Inferior parietal cortex (tissue), 1 donor: ENCODE results near the gene CTRB2.
"Not testable (repeated sequence)": the region's sequence is repeated elsewhere in the genome, so short reads cannot be mapped to it uniquely, and the experiment has no call there.

Source experiments
- DNase-seq: peaks from one replicate; pipeline ENCODE4 v3.0.0-alpha.2; 2016; ENCODE audit errors: extremely low spot score

CTRB2 gene

DNA sequence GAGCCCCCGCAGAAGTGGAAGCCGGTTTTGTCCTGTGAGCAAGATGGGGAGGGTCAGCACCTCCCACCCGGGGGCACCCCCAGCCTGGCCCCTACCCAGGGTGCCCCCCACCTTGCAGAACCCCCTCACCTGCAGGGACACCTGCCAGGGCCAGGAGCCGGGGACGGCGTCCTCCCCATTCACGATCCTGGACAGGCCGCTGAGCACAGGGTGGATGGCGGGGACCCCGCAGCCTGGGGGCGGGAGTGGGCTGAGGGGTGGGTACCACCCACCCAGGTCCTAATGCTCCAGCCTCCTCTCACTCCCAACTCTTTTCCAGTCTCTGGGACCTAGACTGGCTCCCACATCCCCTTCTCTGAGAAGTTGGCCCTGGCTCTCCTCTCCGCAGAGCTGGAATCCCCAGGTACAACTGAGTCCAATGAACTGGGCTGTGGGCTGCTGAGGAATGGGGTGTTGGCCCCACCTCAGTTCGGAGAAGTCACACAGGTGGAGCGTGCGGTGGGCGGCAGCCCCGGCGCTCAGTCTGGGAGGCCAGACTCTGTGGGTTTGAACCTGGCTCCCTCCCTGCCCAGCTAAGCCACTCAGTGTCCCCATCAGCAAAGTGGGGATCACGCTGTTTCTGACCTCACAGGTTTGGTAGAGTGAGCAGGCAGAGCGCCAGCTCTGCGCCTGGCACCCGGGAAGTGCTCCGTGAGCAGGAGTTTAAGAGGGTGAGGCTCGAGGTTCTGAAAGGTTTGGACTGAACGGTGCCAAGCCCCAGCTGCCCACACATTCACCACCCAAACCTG is 806 bp downstream of the CTRB2 start:
- not testable (repeated sequence) for DNase-seq

DNA sequence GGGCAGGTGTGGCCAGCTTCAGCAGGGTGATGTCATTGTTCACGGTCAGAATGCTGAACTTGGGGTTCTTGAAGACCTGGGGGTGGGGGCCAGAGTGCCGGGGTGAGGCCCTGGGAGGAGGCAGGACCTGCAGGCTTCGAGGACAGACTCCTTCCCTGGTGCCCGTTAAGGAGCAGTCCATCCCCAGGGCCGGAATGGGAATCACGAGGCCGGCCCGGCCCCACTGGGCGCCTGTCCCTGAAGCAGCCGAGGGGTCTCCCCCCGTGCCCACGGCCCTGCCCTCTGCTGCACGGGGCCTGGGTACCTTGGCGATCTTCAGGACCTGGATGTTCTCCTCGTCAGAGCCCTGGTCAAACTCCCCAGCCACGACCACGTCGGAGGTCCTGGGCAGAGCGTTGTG is 1.5 kb downstream of the CTRB2 start:
- not testable (repeated sequence) for DNase-seq

DNA sequence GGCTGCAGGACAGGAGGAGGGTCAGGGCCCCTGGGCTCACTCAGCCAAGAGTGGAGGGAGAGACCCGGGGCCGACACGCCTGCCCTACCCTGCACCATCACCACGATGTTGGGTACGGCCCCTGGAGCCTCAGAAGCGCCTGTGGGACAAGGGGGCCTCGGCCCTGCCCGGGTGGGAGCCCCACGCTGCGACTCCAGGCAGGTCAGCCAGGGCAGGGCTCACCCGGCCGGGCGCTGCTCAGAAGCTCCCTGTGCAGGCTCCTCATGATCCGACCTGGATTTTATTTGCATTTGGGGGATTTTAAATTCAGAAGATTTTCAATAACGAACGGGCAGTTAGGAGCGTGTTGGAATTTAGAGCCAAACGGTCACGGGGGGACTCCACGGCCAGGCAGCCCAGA is 2.1 kb downstream of the CTRB2 start:
- DNase-seq: not testable (repeated sequence)

DNA sequence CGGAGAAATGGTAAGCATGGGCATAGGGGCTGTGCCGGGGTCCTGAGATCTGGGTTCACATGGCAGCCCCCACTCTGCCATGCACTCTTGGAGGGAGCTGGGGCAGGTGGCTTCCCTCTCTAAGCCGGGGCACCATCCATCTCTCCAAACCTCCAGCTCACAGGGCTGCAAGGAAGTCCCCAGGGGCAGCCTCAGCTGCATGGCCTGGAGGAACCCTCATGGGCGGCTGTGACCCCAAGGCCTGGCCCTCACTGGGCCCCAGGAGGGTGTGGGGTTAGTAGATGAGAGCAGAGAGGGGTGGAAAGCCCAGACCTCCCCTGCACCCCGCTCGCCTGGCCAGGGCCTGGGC is 2.6 kb downstream of the CTRB2 start:
- no peak for DNase-seq

DNA sequence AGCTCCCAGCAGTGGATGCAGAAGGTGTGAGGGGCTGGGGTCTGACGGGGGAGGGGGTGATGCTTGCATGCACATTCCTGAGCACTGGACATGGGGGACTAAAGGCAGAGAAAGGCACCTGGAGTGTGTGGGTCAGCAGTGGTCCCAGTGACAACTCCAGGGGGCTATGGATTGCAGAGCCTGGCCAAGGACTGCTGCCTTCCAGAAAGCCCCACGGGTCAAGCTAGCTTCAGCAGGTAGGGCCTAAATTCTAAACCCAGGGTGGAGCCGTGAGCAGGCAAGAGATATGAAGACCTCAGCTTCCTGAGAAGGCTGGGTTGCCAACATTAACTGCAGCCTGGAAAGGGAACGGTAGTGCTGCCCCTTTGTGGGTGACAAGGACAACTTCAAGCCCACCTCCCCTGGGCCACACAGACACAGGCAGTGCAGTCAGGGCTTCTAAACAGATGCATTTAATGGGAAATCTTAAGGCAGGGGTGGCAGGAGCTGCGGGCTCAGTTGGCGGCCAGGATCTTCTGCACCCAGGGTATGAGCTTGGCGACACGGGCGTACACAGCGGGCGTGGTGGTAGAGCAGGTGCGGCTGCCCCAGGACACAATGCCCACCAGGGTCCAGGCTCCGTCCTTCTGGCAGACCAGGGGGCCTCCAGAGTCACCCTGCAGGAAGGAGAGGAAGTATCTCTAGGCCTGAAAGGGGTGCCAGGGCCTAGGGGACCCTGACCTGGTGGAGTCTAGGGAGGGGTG is 3.1 kb downstream of the CTRB2 start:
- DNase-seq: no peak

DNA sequence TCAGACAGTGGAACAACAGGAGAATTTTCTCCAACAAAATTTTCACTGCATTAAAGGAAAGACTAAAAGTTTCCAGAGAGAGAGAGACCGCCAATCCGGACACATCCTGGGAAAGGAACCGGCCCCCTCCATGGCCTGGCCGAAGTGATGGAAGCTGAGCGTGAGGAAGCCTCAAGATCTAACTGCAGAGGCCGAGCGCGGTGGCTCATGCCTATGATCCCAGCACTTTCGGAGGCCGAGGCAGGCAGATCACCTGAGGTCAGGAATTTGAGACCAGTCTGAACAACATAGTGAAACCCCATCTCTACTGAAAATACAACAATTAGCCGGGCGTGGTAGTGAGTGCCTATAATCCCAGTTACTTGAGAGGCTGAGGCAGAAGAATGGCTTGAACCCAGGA is 3.9 kb downstream of the CTRB2 start:
- no peak for DNase-seq

DNA sequence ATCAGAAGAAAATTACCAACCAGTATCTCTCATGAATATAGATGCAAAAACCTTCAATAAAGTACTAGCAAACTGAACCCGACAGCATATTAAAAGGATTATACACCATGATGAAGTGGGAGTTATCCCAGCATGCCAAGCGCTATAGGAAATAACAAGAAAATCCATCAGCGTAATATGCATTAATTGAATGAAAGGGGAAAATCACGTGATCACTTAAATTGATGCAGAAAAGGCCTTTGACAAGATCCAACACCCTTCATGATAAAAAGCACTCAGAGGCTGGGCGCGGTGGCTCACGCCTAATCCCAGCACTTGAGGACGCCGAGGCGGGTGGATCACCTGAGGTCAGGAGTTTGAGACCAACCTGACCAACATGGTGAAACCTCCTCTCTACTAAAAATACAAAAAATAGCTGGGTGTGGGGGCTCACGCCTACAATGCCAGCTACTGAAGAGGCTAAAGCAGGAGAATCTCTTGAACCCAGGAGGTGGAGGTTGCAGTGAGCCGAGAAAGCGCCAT is 4.8 kb downstream of the CTRB2 start:
- no peak for DNase-seq

DNA sequence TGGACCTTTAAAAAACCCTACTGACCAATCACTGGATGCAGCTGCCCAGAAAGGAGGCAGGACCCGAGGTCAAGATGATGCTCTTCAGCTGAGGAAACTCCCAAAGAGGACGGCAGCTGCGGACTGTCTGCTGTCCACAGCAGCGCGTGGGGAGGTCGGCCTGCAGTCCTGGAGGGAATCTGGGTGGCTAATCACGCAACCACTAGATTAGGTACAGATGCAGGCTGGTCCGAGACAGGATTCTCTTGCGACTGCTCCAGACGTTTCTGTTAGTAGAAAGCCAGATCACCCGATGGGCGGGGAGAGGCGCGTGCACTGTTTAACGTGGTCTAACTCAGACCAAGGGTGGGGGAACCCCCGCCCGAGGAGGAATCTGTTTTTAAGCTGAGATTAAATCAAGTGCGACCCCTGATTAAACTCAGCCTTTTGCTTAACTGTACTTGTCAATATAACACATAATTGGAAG is 8.8 kb downstream of the CTRB2 start:
- DNase-seq: no peak

DNA sequence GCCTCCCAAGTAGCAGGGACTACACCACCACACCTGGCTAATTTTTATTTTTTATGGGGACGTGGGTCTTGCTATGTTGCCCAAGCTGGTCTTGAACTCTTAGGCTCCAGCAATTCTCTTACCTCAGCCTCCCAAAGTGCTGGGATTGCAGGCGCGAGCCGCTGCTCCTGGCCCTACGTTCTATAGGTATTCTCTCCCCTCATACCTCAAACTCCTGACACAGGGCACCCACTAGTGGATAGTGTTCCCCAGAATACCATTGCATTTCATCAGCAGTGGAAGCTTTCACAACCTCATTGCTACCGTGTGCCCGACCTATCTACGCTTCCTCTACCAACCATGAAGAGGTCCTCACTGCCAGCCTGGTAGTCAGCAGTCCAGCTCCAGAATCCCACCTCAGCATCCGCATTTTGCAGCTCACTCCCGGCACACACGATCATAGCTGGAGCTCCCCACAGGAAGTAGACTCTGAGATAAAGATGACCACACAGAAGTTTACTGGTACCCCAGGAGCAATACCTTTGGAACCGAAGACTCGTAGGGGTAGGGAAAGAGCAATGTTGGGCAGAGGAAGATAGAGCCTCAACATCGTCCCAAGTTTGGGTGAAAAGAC is 9.3 kb downstream of the CTRB2 start:
- DNase-seq: no peak

DNA sequence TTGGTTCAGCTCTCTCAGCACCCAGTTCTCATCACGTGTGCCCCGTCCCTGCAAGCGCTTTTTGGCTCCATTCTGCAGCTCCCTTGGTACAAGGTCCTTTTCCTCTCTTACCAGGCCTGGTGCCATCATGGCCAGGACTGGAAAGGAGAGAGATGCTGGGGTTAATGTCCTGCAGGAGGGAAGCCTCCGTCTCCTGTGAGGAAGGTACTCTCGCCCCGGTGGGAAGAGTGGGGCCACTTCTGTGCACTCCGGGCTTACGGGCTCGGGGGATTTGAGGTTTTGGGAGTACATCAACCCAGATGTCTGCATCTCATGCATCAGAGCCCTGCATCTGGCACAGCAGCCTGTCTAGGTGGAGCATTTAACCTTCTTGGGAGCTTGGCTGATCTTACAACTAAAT is 10.1 kb downstream of the CTRB2 start:
- no peak for DNase-seq

DNA sequence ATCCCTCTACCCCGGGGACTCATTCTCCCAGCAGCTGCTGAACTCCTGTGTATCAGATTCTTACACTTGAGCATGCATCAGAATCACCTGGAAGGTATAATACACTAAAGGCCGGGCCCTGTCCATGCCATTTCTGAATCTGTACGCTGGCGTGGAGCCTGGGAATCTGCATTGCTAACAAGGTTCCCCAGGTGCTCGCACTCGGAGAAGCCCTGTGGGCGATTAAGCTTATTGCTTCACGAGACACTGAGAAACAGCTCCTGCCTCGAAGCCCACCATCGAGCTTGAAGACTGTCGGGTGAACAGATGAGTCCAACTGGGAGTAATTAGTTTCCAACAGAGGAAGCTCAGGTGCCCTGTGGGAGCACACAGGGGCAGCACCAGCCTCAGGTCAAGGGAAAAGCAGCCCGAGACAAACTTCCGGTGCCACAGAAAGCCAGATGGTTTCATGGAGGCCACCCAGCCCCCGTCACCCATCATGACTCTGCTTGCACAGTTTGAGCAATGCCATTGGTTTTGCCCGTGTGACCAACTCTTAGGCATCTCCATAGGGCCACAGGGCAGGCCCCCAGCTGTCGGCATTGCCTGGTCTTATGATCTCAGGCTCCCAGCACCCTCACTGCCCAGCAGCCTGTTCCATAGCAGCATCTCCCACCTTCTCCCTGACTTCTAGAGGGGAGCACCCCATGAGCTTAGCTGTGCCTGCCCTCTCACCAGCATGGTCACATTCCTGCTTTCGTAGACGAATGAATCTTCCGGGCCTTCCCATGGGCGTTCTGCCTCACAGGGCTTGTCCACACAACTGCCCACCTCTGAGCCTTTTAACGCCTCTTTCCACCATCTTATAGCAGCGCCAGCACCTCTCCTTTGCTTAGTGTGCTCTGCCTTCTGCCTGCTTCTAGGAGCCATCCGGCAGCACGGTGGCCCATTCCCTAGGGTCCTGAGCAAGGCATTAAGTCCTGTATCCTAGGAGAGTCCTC is 10.9 kb downstream of the CTRB2 start:
- DNase-seq: no peak

DNA sequence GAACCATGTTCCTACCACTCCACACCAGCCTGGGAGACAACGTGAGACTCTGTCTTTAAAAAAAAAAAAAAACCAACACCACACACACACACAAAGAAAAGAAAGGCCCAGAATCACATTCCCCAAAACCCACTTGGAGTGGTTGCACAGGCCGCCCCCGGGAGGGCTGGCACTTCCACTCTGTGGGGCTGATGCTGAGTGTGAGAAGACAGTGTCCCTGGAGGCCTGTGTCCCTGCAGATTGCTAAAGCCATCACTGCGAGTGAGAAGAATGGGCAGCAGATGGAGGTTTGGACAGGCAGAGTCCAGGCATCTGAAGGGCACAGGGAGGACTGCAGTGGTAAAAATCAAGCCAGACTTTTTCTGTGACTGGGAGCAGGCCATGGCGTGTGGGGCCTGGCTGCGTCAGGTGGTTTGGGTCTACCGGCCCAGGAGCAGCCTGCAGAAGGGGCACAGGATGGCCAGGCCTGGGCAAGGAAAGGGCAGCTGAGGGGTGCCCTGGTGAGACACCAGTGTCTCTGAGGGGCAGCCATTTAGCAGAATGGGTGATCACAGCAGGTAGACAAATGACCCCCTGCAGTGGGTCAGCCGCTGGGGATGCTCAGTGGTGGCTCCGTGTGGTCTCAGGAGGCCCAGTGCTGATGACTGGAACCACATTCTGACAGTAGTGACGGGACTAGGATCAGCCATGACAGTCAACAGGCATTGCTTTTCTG is 13.1 kb downstream of the CTRB2 start:
- no peak for DNase-seq

DNA sequence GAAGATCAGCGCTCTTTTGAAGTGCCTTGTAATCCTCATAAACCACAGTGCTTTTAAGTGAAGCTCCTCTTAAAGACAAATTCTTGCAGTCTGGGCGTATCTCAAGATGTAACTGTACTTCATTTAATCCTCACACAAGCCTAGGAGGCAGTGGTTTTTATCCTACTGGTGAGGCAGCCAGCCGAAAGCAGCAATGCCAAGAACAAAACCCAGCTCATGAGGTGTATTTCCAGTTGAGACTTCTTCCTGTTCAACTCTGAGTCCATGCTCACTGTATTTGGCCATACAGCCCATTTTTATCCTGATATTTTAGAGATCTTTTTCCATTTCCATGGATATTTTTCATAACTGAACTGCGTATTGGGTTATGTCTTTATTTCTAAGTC is 13.7 kb downstream of the CTRB2 start:
- DNase-seq: no peak

DNA sequence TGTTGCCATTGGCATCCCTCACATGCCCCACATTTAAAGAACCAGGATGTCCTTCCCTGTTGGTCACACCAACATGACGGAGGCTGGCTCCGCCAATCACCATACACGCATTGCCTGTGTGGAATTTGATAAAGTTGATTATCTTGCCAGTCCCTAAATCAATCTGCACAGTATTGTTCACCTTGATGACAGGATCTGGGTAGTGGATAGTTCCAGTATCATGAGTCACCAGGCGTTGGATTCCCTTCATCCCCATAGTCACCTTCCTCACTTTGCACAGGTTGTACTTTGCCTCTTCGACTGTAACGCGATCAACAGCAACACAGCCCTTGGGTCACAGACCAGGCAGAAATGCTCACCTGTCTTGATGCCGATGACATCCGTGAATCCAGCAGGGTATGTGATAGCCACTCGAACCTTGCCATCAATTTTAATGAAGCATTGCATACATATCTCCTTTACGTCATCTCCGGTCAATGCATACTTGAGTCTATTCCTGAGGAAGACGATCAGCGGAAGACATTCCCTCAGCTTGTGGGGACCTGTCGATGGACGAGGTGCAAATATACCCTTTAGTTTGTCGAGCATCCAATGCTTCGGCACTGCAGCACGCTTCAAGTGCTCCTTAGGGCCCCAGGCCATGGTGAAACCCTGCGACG is 14.2 kb downstream of the CTRB2 start:
- no peak for DNase-seq

DNA sequence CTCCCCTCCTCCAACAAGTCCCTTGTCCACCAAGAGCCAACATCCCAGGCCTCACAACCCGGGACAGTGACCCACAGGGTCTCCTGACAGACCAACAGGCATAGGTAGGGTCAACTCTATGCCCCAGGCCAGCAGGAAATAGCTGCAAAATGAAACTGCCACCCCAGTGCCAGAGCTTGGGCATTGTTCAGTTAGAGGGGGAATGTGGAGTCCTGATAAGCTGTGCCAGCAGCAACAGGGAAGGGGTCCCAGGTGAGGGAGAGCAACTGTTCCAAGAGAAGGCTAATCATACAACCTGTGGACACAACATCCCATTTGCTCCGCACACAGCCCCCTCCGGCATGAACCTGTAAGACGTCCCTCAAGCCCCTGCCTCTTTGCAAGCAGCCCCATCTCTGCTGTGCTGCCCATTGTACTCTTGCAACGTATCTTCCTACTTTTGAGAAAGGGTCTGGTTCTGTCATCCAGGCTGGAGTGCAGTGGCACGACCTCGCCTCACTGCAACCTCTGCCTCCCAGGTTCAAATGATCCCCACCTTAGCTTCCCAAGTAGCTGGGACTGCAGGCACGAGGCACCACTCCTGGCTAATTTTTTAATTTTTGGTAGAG is 17.2 kb downstream of the CTRB2 start:
- no peak for DNase-seq

DNA sequence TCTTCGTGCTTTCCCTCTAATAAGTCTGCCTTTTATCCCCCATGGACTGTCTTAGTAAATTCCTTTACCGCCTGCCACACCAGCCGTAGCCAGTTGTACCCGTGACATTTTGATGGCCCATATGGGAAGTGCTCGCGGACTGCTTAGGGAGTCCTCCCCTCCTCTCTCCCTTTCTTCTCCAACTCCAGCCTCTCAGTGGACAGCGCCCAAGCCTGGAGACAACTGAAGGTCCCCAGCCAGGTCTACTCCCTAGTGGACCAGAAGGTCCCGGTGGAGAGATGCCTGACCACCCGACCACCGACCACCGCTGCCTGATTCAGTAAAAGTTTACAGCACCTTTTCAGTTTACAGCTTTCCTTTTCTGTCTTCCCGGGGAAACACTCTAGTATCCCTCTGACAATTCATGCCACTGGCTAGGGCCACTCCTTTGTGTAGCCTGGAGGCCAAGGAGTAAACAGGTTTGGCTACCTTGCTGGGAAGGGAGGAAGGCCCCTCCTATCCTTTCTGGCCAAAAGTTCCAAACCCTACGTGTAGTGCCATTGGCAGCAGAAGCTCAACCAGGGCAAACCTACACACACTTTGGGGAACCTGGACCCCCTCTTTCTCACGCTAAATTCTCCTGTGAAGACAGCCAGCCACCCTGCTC is 18.0 kb downstream of the CTRB2 start:
- DNase-seq: no peak

DNA sequence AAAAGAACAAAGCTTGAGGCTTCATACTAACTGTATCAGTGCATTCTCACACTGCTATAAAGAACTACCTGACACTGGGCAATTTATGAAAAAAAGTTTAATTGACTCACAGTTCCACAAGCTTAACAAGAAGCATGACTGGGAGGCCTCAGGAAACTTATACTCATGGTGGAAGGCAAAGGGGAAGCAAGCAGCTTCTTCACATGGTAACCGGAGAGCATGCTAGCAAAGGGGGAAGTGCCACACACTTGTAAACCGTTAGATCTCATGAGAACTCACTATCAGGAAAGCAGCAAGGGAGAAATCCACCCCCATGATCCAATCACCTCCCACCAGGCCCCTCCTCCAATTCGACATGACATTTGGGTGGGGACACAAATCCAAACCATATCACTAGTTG is 25.3 kb downstream of the CTRB2 start:
- DNase-seq: no peak

DNA sequence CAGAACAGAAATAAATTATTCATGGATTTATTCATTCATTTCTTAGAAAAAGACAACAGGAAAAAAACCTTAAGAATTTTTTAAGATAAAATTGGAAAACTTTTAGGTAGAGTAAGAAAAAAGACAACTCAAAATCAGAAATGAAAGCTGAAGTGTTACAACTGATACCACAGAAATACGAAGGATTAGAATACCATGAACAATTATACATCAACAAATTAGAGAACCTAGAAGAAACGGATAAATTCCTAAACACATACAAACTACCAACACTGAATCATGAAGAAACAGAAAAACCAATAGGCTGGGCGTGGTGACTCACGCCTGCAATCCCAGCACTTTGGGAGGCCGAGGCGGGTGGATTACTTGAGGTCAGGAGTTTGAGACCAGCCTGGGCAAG is 27.8 kb downstream of the CTRB2 start:
- DNase-seq: no peak

DNA sequence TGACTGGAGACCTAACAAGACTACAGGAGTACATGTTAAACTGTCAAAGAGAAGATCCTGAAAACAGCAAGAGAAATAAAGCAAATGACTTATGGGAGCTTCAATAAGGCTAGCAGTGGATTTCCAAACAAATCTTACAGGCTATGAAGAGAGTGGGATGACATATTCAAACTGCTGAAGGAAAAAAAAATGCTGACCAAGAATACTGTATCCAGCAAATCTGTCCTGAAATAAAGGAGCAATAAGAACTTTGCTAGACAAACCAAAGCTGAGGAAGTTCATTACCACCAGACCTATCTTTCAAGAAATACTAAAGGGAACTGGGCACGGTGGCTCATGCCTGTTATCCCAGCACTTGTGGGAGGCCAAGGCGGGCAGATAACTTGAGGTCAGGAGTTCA is 30.0 kb downstream of the CTRB2 start:
- no peak for DNase-seq
